Measurements from ENCODE around the gene METTL16.

Gene METTL16

DNA sequence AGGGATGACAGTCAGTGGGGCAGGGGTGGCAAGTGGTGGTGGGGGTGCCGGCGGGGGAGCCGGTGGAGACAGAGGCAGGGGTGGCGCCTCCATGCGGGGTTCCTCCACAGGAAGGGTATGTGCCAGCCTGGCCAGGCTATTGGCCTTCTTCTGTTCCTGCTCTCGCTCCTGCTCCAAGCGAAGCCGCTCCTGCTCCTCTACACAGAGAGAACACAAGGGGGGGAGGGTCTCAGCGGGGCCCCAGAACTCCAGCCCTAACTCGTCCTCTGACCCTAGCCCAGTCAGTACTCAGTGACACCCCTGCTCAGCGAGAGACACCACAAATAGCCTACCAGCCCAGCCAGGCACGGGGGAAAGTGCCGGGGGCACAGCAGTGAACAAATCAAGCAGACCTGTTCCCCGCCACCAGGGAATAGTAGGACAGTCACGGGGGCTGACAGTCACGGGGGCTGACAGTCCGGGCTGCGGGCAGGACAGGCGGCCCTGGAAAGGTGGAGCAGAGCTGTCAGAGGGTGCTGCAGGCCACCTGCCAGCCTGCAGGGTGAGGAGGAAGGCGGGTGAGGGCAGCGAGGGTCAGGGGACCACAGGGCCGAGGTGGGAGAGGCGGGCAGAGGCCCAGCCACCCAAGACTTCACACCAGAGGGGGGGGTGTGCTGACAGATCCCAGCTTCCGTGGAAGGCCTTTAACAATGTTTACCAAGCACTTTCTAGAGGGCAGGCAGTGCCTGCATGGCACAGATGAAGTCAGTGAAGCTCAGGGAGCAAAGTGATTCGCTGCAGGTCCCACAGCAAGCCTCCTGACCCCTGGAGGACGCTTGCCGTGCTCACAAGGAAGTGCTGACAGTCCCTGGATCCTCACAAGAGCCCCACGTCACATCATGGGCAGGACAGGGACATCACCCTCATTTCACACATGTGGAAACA lies 116.2 kb downstream of the METTL16 start:
- DNase-seq (ENCODE audit: low read depth in 2 of 2): no peak

- DNase-seq (ENCODE audit: low read depth in 2 of 2): no peak
Observed at GRCh38 chr17:2394775-2395201, 116.9 kb downstream of the METTL16 start.

DNA sequence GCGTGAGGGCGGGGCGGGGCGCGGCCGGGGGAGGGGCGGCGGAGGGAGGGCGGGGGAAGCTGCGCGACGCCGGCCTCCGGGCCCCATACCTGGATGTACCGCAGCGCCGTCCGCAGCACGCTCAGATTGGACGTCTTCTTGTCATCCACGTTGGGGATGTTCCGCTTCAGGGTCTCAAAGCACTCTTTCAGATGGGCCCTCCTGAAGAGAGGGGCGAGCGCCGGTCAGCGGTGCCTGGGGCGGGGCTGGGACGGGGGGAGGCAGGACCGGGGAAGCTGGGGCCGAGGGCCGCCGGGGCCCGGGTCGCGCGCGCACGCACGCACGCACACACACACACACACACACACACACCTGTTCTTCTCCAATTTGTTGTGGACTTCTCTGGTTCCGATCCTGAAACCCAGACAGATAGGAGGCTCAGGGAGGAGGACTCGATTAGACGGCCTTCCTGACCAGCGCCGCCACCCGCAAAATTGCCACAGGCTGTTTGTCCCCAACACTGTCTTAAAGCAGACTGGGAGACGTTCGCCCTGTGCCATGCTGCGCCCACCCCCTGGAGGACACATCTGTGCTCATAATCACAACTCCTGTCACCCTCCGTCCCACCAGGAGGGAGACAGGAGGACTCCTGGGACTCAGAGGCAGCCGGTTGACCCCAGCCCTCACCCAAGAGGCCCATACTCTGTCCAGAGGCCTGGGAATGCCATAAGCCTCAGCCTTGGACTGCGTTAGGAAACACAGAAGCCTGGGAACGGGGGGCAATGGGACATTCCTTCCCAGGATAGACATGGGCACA lies 117.5 kb downstream of the METTL16 start:
- DNase-seq (ENCODE audit: low read depth in 2 of 2): no peak

DNA sequence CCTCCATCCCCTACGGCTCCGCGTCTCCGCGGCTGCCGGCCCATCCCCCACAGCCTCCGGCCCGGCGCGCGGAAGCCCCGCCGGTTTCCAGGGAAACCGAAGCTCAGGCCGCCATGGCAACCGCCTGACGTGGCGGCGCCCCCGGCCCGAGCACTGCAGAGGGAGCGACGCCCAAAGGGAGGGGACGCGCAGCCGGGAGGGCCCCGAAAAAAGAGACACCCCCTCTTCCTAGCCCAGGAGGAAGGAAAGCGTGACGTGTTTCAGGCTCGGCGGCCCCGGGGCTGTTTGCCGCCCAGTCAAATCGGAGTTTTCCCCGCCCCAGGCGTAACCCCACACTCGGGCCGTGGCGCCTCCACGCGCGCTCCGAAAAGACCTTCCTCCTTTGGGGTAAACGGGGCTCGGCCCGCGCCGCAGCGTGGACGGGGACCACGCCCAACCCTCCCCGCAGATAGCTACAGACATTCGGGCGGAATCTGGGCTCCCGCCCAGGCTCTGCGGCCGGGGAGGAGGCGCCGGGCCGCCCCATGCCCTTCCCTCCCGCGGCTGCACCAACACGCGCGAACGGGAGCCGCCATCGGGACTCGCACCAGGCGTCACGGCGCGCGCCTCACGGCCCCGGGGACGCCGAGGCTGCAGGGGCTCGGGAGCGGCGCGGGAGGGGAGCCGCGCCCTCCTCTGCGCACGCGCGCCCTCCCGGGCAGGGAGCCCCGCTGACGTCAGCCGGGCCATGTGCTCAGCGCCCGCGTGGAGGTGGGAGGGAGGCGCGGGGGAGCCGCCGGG lies 118.3 kb downstream of the METTL16 start:
- peak; percentile 78 to 80 for DNase-seq (ENCODE audit: low read depth in 2 of 2)

DNA sequence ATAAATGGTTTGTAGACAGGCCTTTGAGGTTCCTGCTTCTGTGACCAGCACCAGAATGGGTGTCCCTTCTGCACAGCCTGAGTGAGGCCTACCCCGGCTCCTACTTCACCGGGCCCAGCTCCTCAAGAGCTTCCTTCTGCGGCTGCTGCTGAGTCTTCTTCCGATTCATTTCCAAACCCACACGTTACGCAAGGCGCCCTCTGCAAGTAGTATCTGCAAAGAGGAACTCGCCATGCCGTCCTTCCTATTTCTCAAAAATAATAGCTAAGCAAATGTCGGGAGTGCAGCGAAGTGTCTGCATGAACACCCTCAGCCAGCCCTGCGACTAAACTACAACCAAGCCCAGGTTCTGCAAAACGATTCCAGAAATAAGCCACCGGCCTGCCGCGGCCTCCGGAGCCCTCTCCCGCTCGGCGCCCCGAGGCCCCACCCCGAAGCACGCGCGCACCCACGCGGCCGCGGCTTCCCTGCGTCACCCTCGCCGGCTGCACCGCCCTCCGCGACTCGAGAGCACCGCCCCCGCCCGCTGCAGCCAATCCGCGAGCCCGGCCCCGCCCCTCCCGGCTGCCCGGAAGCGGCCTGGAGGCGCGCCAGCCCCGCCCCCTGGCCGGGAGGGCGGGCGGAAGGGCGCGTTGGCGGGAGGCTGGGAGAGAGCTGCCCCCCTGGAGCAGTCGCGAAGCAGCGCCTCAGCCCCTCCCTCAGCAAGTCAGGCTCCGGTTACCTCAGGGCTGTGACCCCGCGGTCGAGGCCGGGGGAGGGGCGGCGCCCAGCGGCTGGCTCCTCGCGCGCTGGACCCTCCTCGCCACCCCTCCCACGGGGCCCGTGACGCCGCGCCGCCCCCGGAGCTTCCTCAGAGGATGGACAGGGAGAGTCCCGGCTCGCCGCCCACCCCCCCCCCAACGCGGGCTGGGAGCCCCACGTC lies 119.2 kb downstream of the METTL16 start:
- DNase-seq (ENCODE audit: low read depth in 2 of 2): peak; percentile 95 to 97

DNA sequence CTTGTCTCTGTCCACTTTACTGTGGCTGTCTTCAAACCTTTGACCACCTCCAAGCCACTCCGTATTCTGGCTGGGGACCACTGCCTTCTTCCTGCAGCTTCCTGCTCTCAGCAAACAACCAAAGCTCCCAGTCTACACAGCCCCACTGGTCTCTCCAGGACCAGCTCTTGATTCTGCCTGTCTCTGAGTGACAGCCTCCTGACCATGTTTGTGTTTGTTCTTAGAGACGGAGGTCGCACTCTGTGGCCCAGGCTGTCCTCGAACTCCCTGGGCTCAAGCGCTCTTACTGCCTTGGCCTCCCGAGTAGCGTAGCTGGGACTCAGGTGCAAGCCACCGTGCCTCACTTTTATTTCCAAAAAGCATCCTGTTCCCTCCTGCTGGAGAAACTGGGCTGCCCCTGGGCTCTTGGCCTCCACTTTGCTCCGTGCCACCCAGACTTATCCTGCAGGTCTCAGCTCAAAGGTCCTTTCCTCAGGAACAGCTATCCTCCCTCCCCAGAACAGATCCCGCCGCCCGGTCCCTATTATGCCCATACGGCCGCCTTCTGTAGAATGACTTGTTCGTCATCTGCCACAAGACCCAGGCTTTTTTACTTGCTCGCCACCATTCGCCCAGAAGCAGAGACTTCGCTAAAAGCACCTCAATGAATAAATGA lies 120.0 kb downstream of the METTL16 start:
- no peak for DNase-seq (ENCODE audit: low read depth in 2 of 2)

DNA sequence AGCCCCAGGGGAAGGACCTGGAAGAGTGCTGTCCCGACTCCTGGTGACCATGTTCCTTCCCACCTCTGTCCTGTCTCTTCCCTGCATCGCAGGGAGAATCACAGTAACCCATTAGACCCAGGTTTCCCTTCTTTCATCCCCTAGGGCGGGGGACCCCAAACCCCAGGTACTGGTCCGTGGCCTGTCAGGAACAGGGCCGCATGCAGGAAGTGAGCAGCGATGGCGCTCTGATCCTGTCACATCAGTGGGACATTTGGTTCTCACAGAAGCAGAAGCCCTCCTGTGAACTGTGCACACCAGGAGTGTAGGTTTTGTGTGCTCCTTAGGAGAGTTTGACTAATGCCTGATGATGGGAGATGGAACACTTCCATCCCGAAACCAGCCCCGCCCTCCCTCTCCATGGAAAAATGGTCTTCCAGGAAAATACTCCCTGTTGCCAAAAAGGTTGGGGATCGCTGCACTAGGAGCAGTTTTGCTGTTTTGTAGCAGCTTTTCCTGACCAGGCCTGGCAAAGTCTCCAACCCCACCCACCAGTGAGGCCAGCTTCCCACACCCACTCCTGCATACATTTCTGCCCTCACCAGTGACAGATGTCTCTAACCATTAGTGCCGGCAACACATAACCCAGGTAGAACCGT lies 121.4 kb downstream of the METTL16 start:
- no peak for DNase-seq (ENCODE audit: low read depth in 2 of 2)

- DNase-seq (ENCODE audit: low read depth in 2 of 2): no peak
Observed at GRCh38 chr17:2388683-2389055, 123.0 kb downstream of the METTL16 start.

- DNase-seq (ENCODE audit: low read depth in 2 of 2): no peak
Observed at GRCh38 chr17:2388020-2388682, 123.5 kb downstream of the METTL16 start.

GRCh38 chr17:2387086-2388019 lies 124.3 kb downstream of the METTL16 start:
- DNase-seq (ENCODE audit: low read depth in 2 of 2): no peak

GRCh38 chr17:2386400-2387085 lies 125.1 kb downstream of the METTL16 start:
- no peak for DNase-seq (ENCODE audit: low read depth in 2 of 2)

- DNase-seq (ENCODE audit: low read depth in 2 of 2): no peak
Observed at GRCh38 chr17:2385240-2386210, 126.2 kb downstream of the METTL16 start.

DNA sequence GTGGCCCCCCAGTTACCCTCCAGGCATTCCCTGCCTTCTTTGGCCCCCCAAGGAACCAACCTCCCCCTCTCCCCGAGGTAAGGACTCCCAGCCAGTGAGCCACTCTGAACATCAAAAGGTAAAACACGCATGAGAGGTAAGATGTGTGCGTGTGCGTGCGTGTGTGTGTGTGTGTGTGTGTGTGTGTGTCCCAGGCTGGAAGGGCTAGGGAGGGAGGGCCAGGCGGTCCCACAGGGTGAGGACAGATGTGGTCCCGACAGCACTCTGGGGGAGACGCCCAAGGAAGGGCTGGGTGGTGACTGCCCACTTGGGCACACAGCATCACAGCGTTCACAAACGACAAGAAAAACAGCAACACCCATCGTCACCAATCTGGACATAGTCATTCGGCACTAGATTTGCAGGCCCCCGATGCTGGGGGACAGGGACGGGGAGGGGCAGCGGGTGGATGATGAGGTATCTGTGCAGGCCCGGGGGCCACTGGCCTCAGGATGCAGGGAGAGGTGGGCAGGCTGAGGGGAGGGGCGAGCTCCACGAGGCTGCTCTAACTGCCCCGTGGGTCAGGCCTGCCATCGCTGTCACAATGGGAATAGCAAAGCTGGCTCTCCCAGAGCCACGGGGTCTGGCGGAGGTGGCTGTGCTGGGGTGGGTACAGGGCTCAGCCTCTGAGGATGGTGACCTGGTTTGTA lies 127.1 kb downstream of the METTL16 start:
- DNase-seq (ENCODE audit: low read depth in 2 of 2): no peak

DNA sequence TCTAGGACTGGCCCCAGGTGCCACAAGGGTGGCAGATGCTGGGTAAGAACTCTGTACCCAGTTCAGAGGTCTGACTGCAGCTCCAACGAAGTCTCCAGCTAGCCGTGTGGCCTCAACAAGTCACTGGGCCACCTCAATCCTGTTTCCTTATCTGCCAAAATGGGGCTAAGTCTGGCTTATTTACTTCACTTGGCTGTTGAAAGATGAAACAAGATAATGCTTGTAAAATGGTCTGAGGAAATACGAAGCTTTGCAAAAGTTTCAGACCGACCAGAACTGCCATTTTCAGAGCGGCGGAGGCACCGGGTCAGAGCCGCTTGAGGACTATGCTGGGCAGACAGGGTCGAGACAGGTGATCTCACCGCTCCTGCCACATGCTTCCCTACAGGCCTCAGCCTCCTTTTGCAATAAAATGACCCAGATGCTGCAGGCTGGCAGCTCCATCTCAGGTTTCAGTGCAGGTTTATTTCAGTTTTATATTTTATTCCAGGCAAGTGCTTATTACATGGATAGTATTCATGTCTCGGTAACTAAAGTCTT lies 128.0 kb downstream of the METTL16 start:
- no peak for DNase-seq (ENCODE audit: low read depth in 2 of 2)

GRCh38 chr17:2380950-2381649 lies 130.6 kb downstream of the METTL16 start:
- no peak for DNase-seq (ENCODE audit: low read depth in 2 of 2)
